HEK293 (cell line): ENCODE results near the gene PAFAH1B2.
A peak's percentile ranks its signal among the peaks of the same experiment; 100 is the strongest.

ENCODE experiments used
- BCL11A ChIP-seq: fragments of 450-650 bp; formaldehyde crosslinking; IDR thresholded peaks from 2 replicates; pipeline ENCODE4 v1.5.1; 2016; ENCODE audit warnings: low read depth, missing biosample characterization, missing genetic modification characterization
- GLI4 ChIP-seq: fragments of 450-650 bp; formaldehyde crosslinking; IDR thresholded peaks from 2 replicates; pipeline ENCODE4 v1.5.1; 2016; ENCODE audit warnings: missing biosample characterization, missing genetic modification characterization
- OVOL3 ChIP-seq: fragments of 450-650 bp; formaldehyde crosslinking; IDR thresholded peaks from 2 replicates; pipeline ENCODE4 v1.5.1; 2016; ENCODE audit warnings: missing biosample characterization, missing genetic modification characterization
- SALL2 ChIP-seq: fragments of 450-650 bp; formaldehyde crosslinking; IDR thresholded peaks from 2 replicates; pipeline ENCODE4 v1.5.0; 2017; ENCODE audit warnings: missing biosample characterization, mild to moderate bottlenecking, missing genetic modification characterization, borderline replicate concordance
- SCRT2 ChIP-seq: fragments of 450-650 bp; formaldehyde crosslinking; IDR thresholded peaks from 2 replicates; pipeline ENCODE4 v1.5.1; 2016; ENCODE audit warnings: missing biosample characterization, missing genetic modification characterization
- SP7 ChIP-seq: fragments of 450-650 bp; formaldehyde crosslinking; IDR thresholded peaks from 2 replicates; pipeline ENCODE4 v1.5.1; 2016; ENCODE audit warnings: missing biosample characterization, missing genetic modification characterization
- TRIM28 ChIP-seq: IDR thresholded peaks from 2 replicates; pipeline ENCODE4 v1.6.1; 2011; ENCODE audit warnings: low read length, control low read depth, borderline replicate concordance
- ZBTB17 ChIP-seq: fragments of 450-650 bp; formaldehyde crosslinking; IDR thresholded peaks from 2 replicates; pipeline ENCODE4 v1.5.1; 2016; ENCODE audit warnings: missing biosample characterization, missing genetic modification characterization
- ZIC2 ChIP-seq: fragments of 450-650 bp; formaldehyde crosslinking; IDR thresholded peaks from 2 replicates; pipeline ENCODE4 v1.5.1; 2016; ENCODE audit warnings: missing biosample characterization, missing genetic modification characterization
- ZNF10 ChIP-seq: fragments of 450-650 bp; formaldehyde crosslinking; IDR thresholded peaks from 2 replicates; pipeline ENCODE4 v1.5.1; 2017; ENCODE audit warnings: missing biosample characterization, missing genetic modification characterization
- ZNF132 ChIP-seq: fragments of 450-650 bp; formaldehyde crosslinking; IDR thresholded peaks from 2 replicates; pipeline ENCODE4 v1.5.1; 2017; ENCODE audit warnings: missing biosample characterization, missing genetic modification characterization, borderline replicate concordance
- ZNF2 ChIP-seq: fragments of 450-650 bp; formaldehyde crosslinking; IDR thresholded peaks from 2 replicates; pipeline ENCODE4 v1.5.1; 2016; ENCODE audit warnings: missing biosample characterization, missing genetic modification characterization
- ZNF302 ChIP-seq: fragments of 450-650 bp; formaldehyde crosslinking; IDR thresholded peaks from 2 replicates; pipeline ENCODE4 v1.5.1; 2016; ENCODE audit warnings: missing biosample characterization, missing genetic modification characterization, low read depth
- ZNF391 ChIP-seq: fragments of 450-650 bp; formaldehyde crosslinking; IDR thresholded peaks from 2 replicates; pipeline ENCODE4 v1.5.1; 2016; ENCODE audit warnings: low read depth, missing biosample characterization, missing genetic modification characterization, borderline replicate concordance
- ZNF423 ChIP-seq: fragments of 450-650 bp; formaldehyde crosslinking; IDR thresholded peaks from 2 replicates; pipeline ENCODE4 v1.5.1; 2016; ENCODE audit warnings: missing biosample characterization, missing genetic modification characterization
- ZNF510 ChIP-seq: fragments of 450-650 bp; formaldehyde crosslinking; IDR thresholded peaks from 2 replicates; pipeline ENCODE4 v1.5.1; 2018; ENCODE audit warnings: mild to moderate bottlenecking, missing genetic modification characterization, missing biosample characterization; ENCODE audit not compliant: insufficient replicate concordance
- ZNF530 ChIP-seq: fragments of 450-650 bp; formaldehyde crosslinking; IDR thresholded peaks from 2 replicates; pipeline ENCODE4 v1.5.1; 2016; ENCODE audit warnings: low read depth, missing biosample characterization, missing genetic modification characterization
- ZNF558 ChIP-seq: fragments of 450-650 bp; formaldehyde crosslinking; IDR thresholded peaks from 2 replicates; pipeline ENCODE4 v1.5.1; 2016; ENCODE audit warnings: missing biosample characterization, missing genetic modification characterization
- ZNF560 ChIP-seq: fragments of 450-650 bp; formaldehyde crosslinking; IDR thresholded peaks from 2 replicates; pipeline ENCODE4 v1.5.1; 2017; ENCODE audit warnings: missing biosample characterization, missing genetic modification characterization, borderline replicate concordance
- ZNF600 ChIP-seq: fragments of 450-650 bp; formaldehyde crosslinking; IDR thresholded peaks from 2 replicates; pipeline ENCODE4 v1.5.1; 2016; ENCODE audit warnings: missing biosample characterization, missing genetic modification characterization
- ZNF610 ChIP-seq: fragments of 450-650 bp; formaldehyde crosslinking; IDR thresholded peaks from 2 replicates; pipeline ENCODE4 v1.5.1; 2016; ENCODE audit warnings: missing biosample characterization, missing genetic modification characterization, borderline replicate concordance
- ZNF658 ChIP-seq: fragments of 450-650 bp; formaldehyde crosslinking; IDR thresholded peaks from 2 replicates; pipeline ENCODE4; 2016; ENCODE audit warnings: missing biosample characterization, missing genetic modification characterization
- ZNF785 ChIP-seq: fragments of 450-650 bp; formaldehyde crosslinking; IDR thresholded peaks from 2 replicates; pipeline ENCODE4 v1.5.1; 2016; ENCODE audit warnings: missing biosample characterization, missing genetic modification characterization
- ZSCAN23 ChIP-seq: fragments of 450-650 bp; formaldehyde crosslinking; IDR thresholded peaks from 2 replicates; pipeline ENCODE4 v1.5.1; 2016; ENCODE audit warnings: missing biosample characterization, missing genetic modification characterization
- TF ChIP-seq, protein P1 (sequence below): fragments of 450-650 bp; formaldehyde crosslinking; IDR thresholded peaks from 2 replicates; pipeline ENCODE4 v1.5.1; 2016; ENCODE audit warnings: missing biosample characterization, missing genetic modification characterization
- TF ChIP-seq, protein P2 (sequence below): fragments of 450-650 bp; formaldehyde crosslinking; IDR thresholded peaks from 2 replicates; pipeline ENCODE4 v1.5.1; 2016; ENCODE audit warnings: missing biosample characterization, missing genetic modification characterization
- TF ChIP-seq, protein P3 (sequence below): fragments of 450-650 bp; formaldehyde crosslinking; IDR thresholded peaks from 2 replicates; pipeline ENCODE4 v1.5.1; 2016; ENCODE audit warnings: missing biosample characterization, missing genetic modification characterization
- TF ChIP-seq, protein P4 (sequence below): fragments of 450-650 bp; formaldehyde crosslinking; IDR thresholded peaks from 2 replicates; pipeline ENCODE4 v1.5.1; 2016; ENCODE audit warnings: missing biosample characterization, missing genetic modification characterization
- TF ChIP-seq, protein P5 (sequence below): fragments of 450-650 bp; formaldehyde crosslinking; IDR thresholded peaks from 2 replicates; pipeline ENCODE4 v1.5.1; 2016; ENCODE audit warnings: missing biosample characterization, missing genetic modification characterization, borderline replicate concordance
- TF ChIP-seq, protein P6 (sequence below): fragments of 450-650 bp; formaldehyde crosslinking; optimal IDR thresholded peaks from 2 replicates; pipeline ENCODE3; 2016; ENCODE audit warnings: missing biosample characterization, mild to moderate bottlenecking, missing genetic modification characterization
- TF ChIP-seq, protein P7 (sequence below): fragments of 450-650 bp; formaldehyde crosslinking; IDR thresholded peaks from 2 replicates; pipeline ENCODE4 v1.5.1; 2017; ENCODE audit warnings: missing biosample characterization, missing genetic modification characterization

Gene PAFAH1B2

DNA sequence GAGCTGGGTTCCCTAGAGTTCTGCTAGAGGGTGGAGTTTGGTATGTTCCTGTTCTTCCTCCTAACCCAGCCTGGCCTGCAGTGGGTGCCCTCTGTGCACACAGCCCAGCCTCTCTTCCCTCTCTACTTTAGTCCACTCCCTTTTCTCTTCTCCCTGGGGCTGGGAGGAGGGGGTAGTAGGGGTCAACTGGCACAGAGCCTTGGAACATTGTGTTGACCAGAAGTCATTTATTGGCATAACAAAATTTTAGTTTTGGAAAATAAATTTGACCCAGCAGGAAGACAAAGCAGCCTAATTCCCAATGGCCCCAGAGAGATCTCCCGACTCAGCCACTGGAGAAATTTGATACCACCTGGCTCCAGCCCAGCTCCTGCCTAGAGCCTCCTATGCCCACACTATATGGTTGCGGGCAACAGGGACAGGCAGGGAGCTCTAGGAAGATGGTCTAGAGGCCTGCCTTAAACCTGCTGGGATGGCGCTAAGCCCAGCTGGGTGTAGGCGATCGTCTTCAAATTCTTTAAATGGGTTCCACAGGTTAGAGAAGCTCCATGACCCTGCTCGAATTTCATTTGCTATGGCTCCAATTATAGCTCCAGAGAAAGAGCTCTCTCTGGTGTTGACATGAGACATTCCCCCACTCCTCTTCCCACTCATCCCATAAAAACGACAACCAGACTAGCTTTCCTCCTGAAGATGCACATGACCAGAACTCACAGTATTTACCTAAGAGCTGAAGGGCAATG, 77.9 kb downstream of the PAFAH1B2 start (continued):
- TF ChIP-seq ZIC2 (0 out of 2 replicates have a peak, but pooled peaks have one; percentile 34), GLI4 (tag by site-specific recombination) (no peak), ZNF510 (no peak), ZSCAN23 (no peak), SP7 (tag by site-specific recombination) (0 out of 2 replicates have a peak, but pooled peaks have one; percentile 27), TRIM28 (no peak), ZNF785 (tag by site-specific recombination) (no peak), ZNF132 (no peak), ZNF302 (no peak), ZNF558 (no peak), ZNF530 (tag by site-specific recombination) (no peak), ZNF423 (tag by site-specific recombination) (0 out of 2 replicates have a peak, but pooled peaks have one; percentile 22), ZNF391 (no peak), ZNF610 (no peak), ZNF10 (tag by site-specific recombination) (no peak), ZNF658 (tag by site-specific recombination) (no peak), ZNF2 (tag by site-specific recombination) (no peak), SCRT2 (peak; percentile 64), SALL2 (no peak), BCL11A (no peak), OVOL3 (tag by site-specific recombination) (no peak), ZNF560 (tag by site-specific recombination) (no peak), ZBTB17 (tag by site-specific recombination) (peak; percentile 59), ZNF600 (peak; percentile 55)
- TF ChIP-seq, protein P1, sequence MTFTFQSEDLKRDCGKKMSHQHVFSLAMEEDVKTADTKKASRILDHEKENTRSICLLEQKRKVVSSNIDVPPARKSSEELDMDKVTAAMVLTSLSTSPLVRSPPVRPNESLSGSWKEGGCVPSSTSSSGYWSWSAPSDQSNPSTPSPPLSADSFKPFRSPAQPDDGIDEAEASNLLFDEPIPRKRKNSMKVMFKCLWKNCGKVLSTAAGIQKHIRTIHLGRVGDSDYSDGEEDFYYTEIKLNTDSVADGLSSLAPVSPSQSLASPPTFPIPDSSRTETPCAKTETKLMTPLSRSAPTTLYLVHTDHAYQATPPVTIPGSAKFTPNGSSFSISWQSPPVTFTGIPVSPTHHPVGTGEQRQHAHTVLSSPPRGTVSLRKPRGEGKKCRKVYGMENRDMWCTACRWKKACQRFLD (tag by site-specific recombination) = no peak
- TF ChIP-seq, protein P2, sequence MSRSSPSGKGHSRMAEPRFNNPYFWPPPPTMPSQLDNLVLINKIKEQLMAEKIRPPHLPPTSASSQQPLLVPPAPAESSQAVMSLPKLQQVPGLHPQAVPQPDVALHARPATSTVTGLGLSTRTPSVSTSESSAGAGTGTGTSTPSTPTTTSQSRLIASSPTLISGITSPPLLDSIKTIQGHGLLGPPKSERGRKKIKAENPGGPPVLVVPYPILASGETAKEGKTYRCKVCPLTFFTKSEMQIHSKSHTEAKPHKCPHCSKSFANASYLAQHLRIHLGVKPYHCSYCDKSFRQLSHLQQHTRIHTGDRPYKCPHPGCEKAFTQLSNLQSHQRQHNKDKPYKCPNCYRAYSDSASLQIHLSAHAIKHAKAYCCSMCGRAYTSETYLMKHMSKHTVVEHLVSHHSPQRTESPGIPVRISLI = 0 out of 2 replicates have a peak, but pooled peaks have one; percentile 41
- TF ChIP-seq, protein P3, sequence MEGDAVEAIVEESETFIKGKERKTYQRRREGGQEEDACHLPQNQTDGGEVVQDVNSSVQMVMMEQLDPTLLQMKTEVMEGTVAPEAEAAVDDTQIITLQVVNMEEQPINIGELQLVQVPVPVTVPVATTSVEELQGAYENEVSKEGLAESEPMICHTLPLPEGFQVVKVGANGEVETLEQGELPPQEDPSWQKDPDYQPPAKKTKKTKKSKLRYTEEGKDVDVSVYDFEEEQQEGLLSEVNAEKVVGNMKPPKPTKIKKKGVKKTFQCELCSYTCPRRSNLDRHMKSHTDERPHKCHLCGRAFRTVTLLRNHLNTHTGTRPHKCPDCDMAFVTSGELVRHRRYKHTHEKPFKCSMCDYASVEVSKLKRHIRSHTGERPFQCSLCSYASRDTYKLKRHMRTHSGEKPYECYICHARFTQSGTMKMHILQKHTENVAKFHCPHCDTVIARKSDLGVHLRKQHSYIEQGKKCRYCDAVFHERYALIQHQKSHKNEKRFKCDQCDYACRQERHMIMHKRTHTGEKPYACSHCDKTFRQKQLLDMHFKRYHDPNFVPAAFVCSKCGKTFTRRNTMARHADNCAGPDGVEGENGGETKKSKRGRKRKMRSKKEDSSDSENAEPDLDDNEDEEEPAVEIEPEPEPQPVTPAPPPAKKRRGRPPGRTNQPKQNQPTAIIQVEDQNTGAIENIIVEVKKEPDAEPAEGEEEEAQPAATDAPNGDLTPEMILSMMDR (tag by site-specific recombination) = peak; percentile 19; the same call in 1 of the 2 replicates
- TF ChIP-seq, protein P4, sequence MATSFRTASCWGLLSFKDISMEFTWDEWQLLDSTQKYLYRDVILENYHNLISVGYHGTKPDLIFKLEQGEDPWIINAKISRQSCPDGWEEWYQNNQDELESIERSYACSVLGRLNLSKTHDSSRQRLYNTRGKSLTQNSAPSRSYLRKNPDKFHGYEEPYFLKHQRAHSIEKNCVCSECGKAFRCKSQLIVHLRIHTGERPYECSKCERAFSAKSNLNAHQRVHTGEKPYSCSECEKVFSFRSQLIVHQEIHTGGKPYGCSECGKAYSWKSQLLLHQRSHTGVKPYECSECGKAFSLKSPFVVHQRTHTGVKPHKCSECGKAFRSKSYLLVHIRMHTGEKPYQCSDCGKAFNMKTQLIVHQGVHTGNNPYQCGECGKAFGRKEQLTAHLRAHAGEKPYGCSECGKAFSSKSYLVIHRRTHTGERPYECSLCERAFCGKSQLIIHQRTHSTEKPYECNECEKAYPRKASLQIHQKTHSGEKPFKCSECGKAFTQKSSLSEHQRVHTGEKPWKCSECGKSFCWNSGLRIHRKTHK (tag by site-specific recombination) = no peak
- TF ChIP-seq, protein P5, sequence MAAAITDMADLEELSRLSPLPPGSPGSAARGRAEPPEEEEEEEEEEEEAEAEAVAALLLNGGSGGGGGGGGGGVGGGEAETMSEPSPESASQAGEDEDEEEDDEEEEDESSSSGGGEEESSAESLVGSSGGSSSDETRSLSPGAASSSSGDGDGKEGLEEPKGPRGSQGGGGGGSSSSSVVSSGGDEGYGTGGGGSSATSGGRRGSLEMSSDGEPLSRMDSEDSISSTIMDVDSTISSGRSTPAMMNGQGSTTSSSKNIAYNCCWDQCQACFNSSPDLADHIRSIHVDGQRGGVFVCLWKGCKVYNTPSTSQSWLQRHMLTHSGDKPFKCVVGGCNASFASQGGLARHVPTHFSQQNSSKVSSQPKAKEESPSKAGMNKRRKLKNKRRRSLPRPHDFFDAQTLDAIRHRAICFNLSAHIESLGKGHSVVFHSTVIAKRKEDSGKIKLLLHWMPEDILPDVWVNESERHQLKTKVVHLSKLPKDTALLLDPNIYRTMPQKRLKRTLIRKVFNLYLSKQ (tag by site-specific recombination) = no peak
- TF ChIP-seq, protein P6, sequence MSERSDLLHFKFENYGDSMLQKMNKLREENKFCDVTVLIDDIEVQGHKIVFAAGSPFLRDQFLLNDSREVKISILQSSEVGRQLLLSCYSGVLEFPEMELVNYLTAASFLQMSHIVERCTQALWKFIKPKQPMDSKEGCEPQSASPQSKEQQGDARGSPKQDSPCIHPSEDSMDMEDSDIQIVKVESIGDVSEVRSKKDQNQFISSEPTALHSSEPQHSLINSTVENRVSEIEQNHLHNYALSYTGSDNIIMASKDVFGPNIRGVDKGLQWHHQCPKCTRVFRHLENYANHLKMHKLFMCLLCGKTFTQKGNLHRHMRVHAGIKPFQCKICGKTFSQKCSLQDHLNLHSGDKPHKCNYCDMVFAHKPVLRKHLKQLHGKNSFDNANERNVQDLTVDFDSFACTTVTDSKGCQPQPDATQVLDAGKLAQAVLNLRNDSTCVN (tag by site-specific recombination) = no peak
- TF ChIP-seq, protein P7, sequence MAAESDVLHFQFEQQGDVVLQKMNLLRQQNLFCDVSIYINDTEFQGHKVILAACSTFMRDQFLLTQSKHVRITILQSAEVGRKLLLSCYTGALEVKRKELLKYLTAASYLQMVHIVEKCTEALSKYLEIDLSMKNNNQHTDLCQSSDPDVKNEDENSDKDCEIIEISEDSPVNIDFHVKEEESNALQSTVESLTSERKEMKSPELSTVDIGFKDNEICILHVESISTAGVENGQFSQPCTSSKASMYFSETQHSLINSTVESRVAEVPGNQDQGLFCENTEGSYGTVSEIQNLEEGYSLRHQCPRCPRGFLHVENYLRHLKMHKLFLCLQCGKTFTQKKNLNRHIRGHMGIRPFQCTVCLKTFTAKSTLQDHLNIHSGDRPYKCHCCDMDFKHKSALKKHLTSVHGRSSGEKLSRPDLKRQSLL (tag by site-specific recombination) = peak; percentile 98
